Vein endothelial cell (primary cell): ENCODE data around the gene NUMBL. TPM values are rescaled to one million over a fixed set of nuclear protein-coding genes. Genes with fewer than 3 reads are reported as not detected.

Source experiments
- small RNA-seq: library from RNA; depleted of rRNA; stranded (forward); fragments of <200 nt; gene quantifications from one replicate; pipeline ENCODE3, GENCODE V24; 2012
- total RNA-seq: library from RNA; depleted of rRNA; stranded (reverse); fragments of >200 nt; gene quantifications from 2 replicates; pipeline ENCODE4 v1.2.3, GENCODE V29; 2012

NUMBL gene
- total RNA-seq = 23.5 and 30.2 TPM in 2 replicates

GRCh38 chr19:40690050-40690692 lies at the start of gene NUMBL:
TSS of gene NUMBL (minus strand) at chr19:40690651. CDS start at chr19:40690483, 168 bp downstream.

GRCh38 chr19:40716482-40717324 lies 26.3 kb upstream of the NUMBL start, which contains the start of the genes COQ8B and ITPKC:
TSS of gene COQ8B (minus strand) at chr19:40716886. CDS start at chr19:40714632, 2,254 bp downstream.
TSS of gene ITPKC (plus strand) at chr19:40717112. CDS start at chr19:40717136, 24 bp downstream.

Small RNAs within 50 kb of the gene (small RNA-seq; reads per million reads assigned to genes)
- gene RNU6-195P = not detected

Other genes with a start within 250 kb of the NUMBL start
- gene SERTAD3, start 246.3 kb downstream of the NUMBL start, total RNA-seq = 28.3 and 34.3 TPM in 2 replicates
- 41.4 and 51.0 TPM in 2 replicates for gene BLVRB, start 224.9 kb downstream of the NUMBL start, total RNA-seq
- not detected in 2 replicates for gene SPTBN4, start 223.7 kb downstream of the NUMBL start, total RNA-seq
- gene SHKBP1, start 113.8 kb downstream of the NUMBL start, total RNA-seq = 20.2 and 29.7 TPM in 2 replicates
- 5.3 and 33.6 TPM in 2 replicates for gene LTBP4, start 89.3 kb downstream of the NUMBL start, total RNA-seq
- 13.5 and 18.3 TPM in 2 replicates for gene COQ8B, start 26.2 kb upstream of the NUMBL start, total RNA-seq
- 13.4 and 20.2 TPM in 2 replicates for gene ITPKC, start 26.5 kb upstream of the NUMBL start, total RNA-seq
- gene ACTMAP, start 59.8 kb upstream of the NUMBL start, total RNA-seq = 1.1 and 1.6 TPM in 2 replicates
- 55.1 and 61.4 TPM in 2 replicates for gene SNRPA, start 60.6 kb upstream of the NUMBL start, total RNA-seq
- not detected in 2 replicates for gene MIA, start 84.9 kb upstream of the NUMBL start, total RNA-seq
- gene RAB4B, start 87.6 kb upstream of the NUMBL start, total RNA-seq = 14.6 and 19.6 TPM in 2 replicates
- 92.3 and 102 TPM in 2 replicates for gene EGLN2, start 108.5 kb upstream of the NUMBL start, total RNA-seq
- gene CYP2A6, start 159.8 kb upstream of the NUMBL start, total RNA-seq = not detected in 2 replicates
- gene CYP2A7, start 191.6 kb upstream of the NUMBL start, total RNA-seq = not detected in 2 replicates